ENCODE measurements around the gene ELAVL3. TPM values are rescaled to one million over a fixed set of nuclear protein-coding genes. Genes with fewer than 3 reads are reported as not detected.

ELAVL3 gene
- total RNA-seq, 1 donor from 2014 or later = 0.66 TPM

GRCh38 chr19:11450570-11451326 lies 30.1 kb downstream of the ELAVL3 start:
- no peaks in the 10 kb centered on the region for H3K4me1 ChIP-seq
- peak overlapping the region; percentile 23 for H3K27ac ChIP-seq (replicated peaks)
- no peak for DNase-seq
- intact Hi-C loops (cut with micrococcal nuclease) = no loop called here
- TF ChIP-seq, protein P1, sequence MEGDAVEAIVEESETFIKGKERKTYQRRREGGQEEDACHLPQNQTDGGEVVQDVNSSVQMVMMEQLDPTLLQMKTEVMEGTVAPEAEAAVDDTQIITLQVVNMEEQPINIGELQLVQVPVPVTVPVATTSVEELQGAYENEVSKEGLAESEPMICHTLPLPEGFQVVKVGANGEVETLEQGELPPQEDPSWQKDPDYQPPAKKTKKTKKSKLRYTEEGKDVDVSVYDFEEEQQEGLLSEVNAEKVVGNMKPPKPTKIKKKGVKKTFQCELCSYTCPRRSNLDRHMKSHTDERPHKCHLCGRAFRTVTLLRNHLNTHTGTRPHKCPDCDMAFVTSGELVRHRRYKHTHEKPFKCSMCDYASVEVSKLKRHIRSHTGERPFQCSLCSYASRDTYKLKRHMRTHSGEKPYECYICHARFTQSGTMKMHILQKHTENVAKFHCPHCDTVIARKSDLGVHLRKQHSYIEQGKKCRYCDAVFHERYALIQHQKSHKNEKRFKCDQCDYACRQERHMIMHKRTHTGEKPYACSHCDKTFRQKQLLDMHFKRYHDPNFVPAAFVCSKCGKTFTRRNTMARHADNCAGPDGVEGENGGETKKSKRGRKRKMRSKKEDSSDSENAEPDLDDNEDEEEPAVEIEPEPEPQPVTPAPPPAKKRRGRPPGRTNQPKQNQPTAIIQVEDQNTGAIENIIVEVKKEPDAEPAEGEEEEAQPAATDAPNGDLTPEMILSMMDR (IDR thresholded peaks at IDR 0.05; ENCODE audit: borderline replicate concordance) = no peak
- no peaks in the 10 kb centered on the region for H3K9me3 ChIP-seq (replicated peaks)
- peaks cover 45% of the 10 kb centered on the region for H3K36me3 ChIP-seq
- H3K27me3 ChIP-seq (ENCODE audit: low read depth) = peaks cover 27% of the 10 kb centered on the region
- no peak overlapping the region for H3K4me3 ChIP-seq

- H3K36me3 ChIP-seq = peaks cover 62% of the 10 kb centered on the region
- peaks cover 11% of the 10 kb centered on the region for H3K4me1 ChIP-seq
- no peak for DNase-seq
- intact Hi-C loops (cut with micrococcal nuclease) = no loop called here
- no peak overlapping the region for H3K4me3 ChIP-seq
- no peak overlapping the region for H3K27ac ChIP-seq (replicated peaks)
- H3K9me3 ChIP-seq (replicated peaks) = no peaks in the 10 kb centered on the region
- H3K27me3 ChIP-seq (ENCODE audit: low read depth) = peaks cover 25% of the 10 kb centered on the region
- TF ChIP-seq, protein P1 (IDR thresholded peaks at IDR 0.05; ENCODE audit: borderline replicate concordance) = no peak
Observed at GRCh38 chr19:11448923-11449554, 31.8 kb downstream of the ELAVL3 start.

GRCh38 chr19:11448410-11448809 lies 32.4 kb downstream of the ELAVL3 start:
- Histone ChIP-seq H3K36me3 (peaks cover 68% of the 10 kb centered on the region), H3K27ac (replicated peaks) (no peak overlapping the region), H3K27me3 (ENCODE audit: low read depth) (peaks cover 20% of the 10 kb centered on the region), H3K4me1 (peaks cover 18% of the 10 kb centered on the region), H3K9me3 (replicated peaks) (no peaks in the 10 kb centered on the region), H3K4me3 (no peak overlapping the region)
- TF ChIP-seq, protein P1 (IDR thresholded peaks at IDR 0.05; ENCODE audit: borderline replicate concordance) = no peak
- intact Hi-C loops (cut with micrococcal nuclease) = no loop called here
- DNase-seq = no peak

DNA sequence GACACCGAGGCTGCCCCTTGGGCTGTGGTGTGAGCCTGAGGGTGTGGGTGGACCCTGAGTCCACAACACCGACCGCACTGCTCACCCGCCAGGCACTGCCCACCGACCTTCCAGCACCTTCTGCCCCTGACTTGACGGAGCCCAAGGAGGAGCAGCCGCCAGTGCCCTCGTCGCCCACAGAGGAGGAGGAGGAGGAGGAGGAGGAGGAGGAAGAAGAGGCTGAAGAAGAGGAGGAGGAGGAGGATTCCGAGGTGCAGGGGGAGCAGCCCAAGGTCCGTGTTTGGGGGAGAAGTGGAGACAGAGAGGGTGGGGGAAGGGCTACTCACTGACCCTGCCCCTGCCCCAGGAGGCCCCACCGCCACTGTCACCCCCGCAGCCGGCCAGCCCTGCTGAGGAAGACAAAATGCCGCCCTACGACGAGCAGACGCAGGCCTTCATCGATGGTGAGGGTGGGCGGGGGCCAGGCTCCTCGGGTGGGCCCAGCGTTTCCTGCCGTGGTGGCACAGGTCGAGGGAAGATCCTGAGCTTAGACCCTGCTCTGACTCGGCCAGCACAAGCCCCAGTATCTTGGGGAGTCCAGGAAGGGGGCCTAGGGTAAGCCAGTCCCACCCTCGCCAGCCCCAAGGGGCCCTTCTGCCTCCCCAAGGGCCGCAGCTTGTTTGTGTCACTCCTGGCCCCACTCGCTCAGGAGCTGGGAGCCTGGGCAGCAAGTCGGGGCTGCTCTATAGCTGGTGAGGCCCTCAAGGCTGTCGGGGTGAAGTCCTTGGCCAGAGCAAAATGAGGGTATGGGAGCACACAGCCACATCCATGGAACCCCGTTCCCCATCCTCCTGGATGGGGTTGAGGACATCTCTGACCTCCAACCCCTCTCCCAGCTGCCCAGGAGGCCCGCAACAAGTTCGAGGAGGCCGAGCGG lies 33.2 kb downstream of the ELAVL3 start:
- TF ChIP-seq, protein P1 (IDR thresholded peaks at IDR 0.05; ENCODE audit: borderline replicate concordance) = no peak
- H3K36me3 ChIP-seq = peaks cover 76% of the 10 kb centered on the region
- peaks cover 12% of the 10 kb centered on the region for H3K27me3 ChIP-seq (ENCODE audit: low read depth)
- DNase-seq = no peak
- H3K27ac ChIP-seq (replicated peaks) = no peak overlapping the region
- intact Hi-C loops (cut with micrococcal nuclease) = no loop called here
- H3K4me3 ChIP-seq = no peak overlapping the region
- H3K4me1 ChIP-seq = peaks cover 18% of the 10 kb centered on the region
- H3K9me3 ChIP-seq (replicated peaks) = no peaks in the 10 kb centered on the region

DNA sequence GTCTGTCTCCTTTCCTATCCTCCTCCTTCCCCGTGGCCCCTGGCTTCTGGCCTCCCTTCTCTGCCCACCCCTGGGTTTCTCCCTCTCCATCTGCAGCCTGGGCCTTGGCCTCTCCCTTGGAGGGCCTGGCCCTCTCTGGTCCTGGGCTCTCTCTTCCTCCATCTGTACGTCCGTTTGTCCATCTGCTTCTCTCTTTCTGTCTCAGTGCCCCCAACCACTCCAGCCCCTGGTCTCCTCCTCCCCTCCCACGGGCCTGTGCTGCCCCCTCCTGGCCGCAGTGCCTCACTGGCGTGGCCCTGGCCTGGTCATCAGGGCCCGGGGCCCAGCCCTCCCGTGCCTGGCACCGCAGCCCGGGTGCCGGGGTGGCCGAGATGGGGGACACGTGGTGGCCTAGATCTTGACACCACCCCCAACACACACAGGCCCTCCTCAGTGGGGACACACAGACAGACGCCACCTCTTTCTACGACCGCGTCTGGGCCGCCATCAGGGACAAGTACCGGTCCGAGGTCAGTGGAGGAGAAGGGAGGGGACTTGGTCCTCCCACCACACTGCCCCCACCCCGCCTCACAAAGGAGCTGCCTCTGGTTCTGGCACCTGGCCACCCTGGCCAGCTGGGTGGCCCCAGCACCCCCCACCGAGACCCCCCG lies 34.1 kb downstream of the ELAVL3 start:
- peak; percentile 56 for DNase-seq
- TF ChIP-seq, protein P1 (IDR thresholded peaks at IDR 0.05; ENCODE audit: borderline replicate concordance) = peak; percentile 77
- H3K36me3 ChIP-seq = peaks cover 84% of the 10 kb centered on the region
- H3K4me3 ChIP-seq = no peak overlapping the region
- intact Hi-C loops (cut with micrococcal nuclease) = no loop called here
- H3K4me1 ChIP-seq = peaks cover 18% of the 10 kb centered on the region
- no peak overlapping the region for H3K27ac ChIP-seq (replicated peaks)
- no peaks in the 10 kb centered on the region for H3K9me3 ChIP-seq (replicated peaks)
- H3K27me3 ChIP-seq (ENCODE audit: low read depth) = peaks cover 4% of the 10 kb centered on the region
